Activated naive CD8-positive, alpha-beta T cell treated with anti-CD3 and anti-CD28 coated beads for 36 hours (primary cell): Measurements from ENCODE around the gene CDH16. TPM values are rescaled to one million over a fixed set of nuclear protein-coding genes. Genes with fewer than 3 reads are reported as not detected.
"Not testable (repeated sequence)": the region's sequence is repeated elsewhere in the genome, so short reads cannot be mapped to it uniquely, and the experiment has no call there.

Experiments used
- DNase-seq: peaks from one replicate; pipeline ENCODE4 v3.0.0; 2021
- H3K27ac Mint-ChIP-seq: one replicate; pipeline ENCODE4 v1.8.0; 2022; ENCODE audit warnings: mild to moderate bottlenecking, moderate library complexity, mixed read lengths
- H3K27me3 Mint-ChIP-seq: one replicate; pipeline ENCODE4 v1.8.0; 2022; ENCODE audit warnings: mild to moderate bottlenecking, mixed read lengths
- H3K36me3 Mint-ChIP-seq: one replicate; pipeline ENCODE4 v1.8.0; 2021; ENCODE audit warnings: mild to moderate bottlenecking, mixed read lengths
- H3K4me1 Mint-ChIP-seq: one replicate; pipeline ENCODE4 v1.8.0; 2021; ENCODE audit warnings: mixed read lengths
- H3K4me3 Mint-ChIP-seq: one replicate; pipeline ENCODE4 v1.8.0; 2022; ENCODE audit warnings: mild to moderate bottlenecking, moderate library complexity, mixed read lengths
- H3K9me3 Mint-ChIP-seq: one replicate; pipeline ENCODE4 v1.8.0; 2022; ENCODE audit warnings: mixed read lengths
- total RNA-seq, 2 experiments: library from RNA; stranded (reverse); gene quantifications; one replicate each; pipeline ENCODE4 v1.2.3, GENCODE V29; 2021

The CDH16 gene
- total RNA-seq, 2 experiments from 2014 or later: not detected

- Mint-ChIP-seq H3K4me1 (peaks cover 20% of the 10 kb centered on the region), H3K9me3 (no peaks in the 10 kb centered on the region), H3K27ac (no peak overlapping the region), H3K27me3 (peaks cover 57% of the 10 kb centered on the region), H3K4me3 (no peak overlapping the region), H3K36me3 (no peaks in the 10 kb centered on the region)
- no peak for DNase-seq
These were observed 32.5 kb upstream of the CDH16 start for GRCh38 chr16:66950971-66951790.

GRCh38 chr16:66950437-66950836, 31.8 kb upstream of the CDH16 start:
- peaks cover 20% of the 10 kb centered on the region for H3K4me1 Mint-ChIP-seq
- no peak overlapping the region for H3K4me3 Mint-ChIP-seq

GRCh38 chr16:66949472-66949871, 30.8 kb upstream of the CDH16 start:
- H3K4me3 Mint-ChIP-seq: no peak overlapping the region
- peaks cover 50% of the 10 kb centered on the region for H3K27me3 Mint-ChIP-seq
- H3K4me1 Mint-ChIP-seq: peaks cover 20% of the 10 kb centered on the region
- no peak for DNase-seq
- H3K27ac Mint-ChIP-seq: no peak overlapping the region
- no peaks in the 10 kb centered on the region for H3K36me3 Mint-ChIP-seq
- H3K9me3 Mint-ChIP-seq: no peaks in the 10 kb centered on the region

More at GRCh38 chr16:66950437-66950836, 31.8 kb upstream of the CDH16 start:
- no peak for DNase-seq
- H3K27ac Mint-ChIP-seq: no peak overlapping the region
- H3K9me3 Mint-ChIP-seq: no peaks in the 10 kb centered on the region
- H3K36me3 Mint-ChIP-seq: no peaks in the 10 kb centered on the region
- peaks cover 53% of the 10 kb centered on the region for H3K27me3 Mint-ChIP-seq

- H3K27ac Mint-ChIP-seq: no peak overlapping the region
These were observed 30.1 kb upstream of the CDH16 start for GRCh38 chr16:66948837-66949225.

GRCh38 chr16:66948134-66948836, 29.6 kb upstream of the CDH16 start:
- H3K4me1 Mint-ChIP-seq: peaks cover 20% of the 10 kb centered on the region
- H3K36me3 Mint-ChIP-seq: no peaks in the 10 kb centered on the region
- H3K9me3 Mint-ChIP-seq: no peaks in the 10 kb centered on the region
- no peak overlapping the region for H3K27ac Mint-ChIP-seq
- H3K27me3 Mint-ChIP-seq: peaks cover 41% of the 10 kb centered on the region
- H3K4me3 Mint-ChIP-seq: peak overlapping the region; percentile 83
- DNase-seq: no peak

More at GRCh38 chr16:66948837-66949225, 30.1 kb upstream of the CDH16 start:
- Mint-ChIP-seq H3K27me3 (peaks cover 46% of the 10 kb centered on the region), H3K4me1 (peaks cover 20% of the 10 kb centered on the region), H3K9me3 (no peaks in the 10 kb centered on the region), H3K4me3 (peak overlapping the region; percentile 83), H3K36me3 (no peaks in the 10 kb centered on the region)
- no peak for DNase-seq

GRCh38 chr16:66947302-66948065, 28.8 kb upstream of the CDH16 start:
- no peaks in the 10 kb centered on the region for H3K9me3 Mint-ChIP-seq
- H3K4me1 Mint-ChIP-seq: peaks cover 20% of the 10 kb centered on the region
- H3K27me3 Mint-ChIP-seq: peaks cover 40% of the 10 kb centered on the region
- peak overlapping the region; percentile 83 for H3K4me3 Mint-ChIP-seq
- peaks cover 3% of the 10 kb centered on the region for H3K36me3 Mint-ChIP-seq
- DNase-seq: peak; percentile 81
- H3K27ac Mint-ChIP-seq: no peak overlapping the region

GRCh38 chr16:66946974-66947301, 28.3 kb upstream of the CDH16 start:
- Mint-ChIP-seq H3K27me3 (peaks cover 38% of the 10 kb centered on the region), H3K4me3 (no peak overlapping the region), H3K36me3 (peaks cover 3% of the 10 kb centered on the region), H3K4me1 (peaks cover 20% of the 10 kb centered on the region), H3K27ac (no peak overlapping the region), H3K9me3 (no peaks in the 10 kb centered on the region)
- no peak for DNase-seq

- no peak for DNase-seq
- no peak overlapping the region for H3K4me3 Mint-ChIP-seq
- peaks cover 3% of the 10 kb centered on the region for H3K36me3 Mint-ChIP-seq
- H3K4me1 Mint-ChIP-seq: peaks cover 20% of the 10 kb centered on the region
- H3K27me3 Mint-ChIP-seq: peaks cover 34% of the 10 kb centered on the region
- no peaks in the 10 kb centered on the region for H3K9me3 Mint-ChIP-seq
- no peak overlapping the region for H3K27ac Mint-ChIP-seq
These were observed 27.9 kb upstream of the CDH16 start for GRCh38 chr16:66946541-66946940.

- no peak for DNase-seq
- H3K9me3 Mint-ChIP-seq: no peaks in the 10 kb centered on the region
- no peak overlapping the region for H3K27ac Mint-ChIP-seq
- H3K4me3 Mint-ChIP-seq: no peak overlapping the region
- H3K36me3 Mint-ChIP-seq: peaks cover 3% of the 10 kb centered on the region
- peaks cover 20% of the 10 kb centered on the region for H3K4me1 Mint-ChIP-seq
- peaks cover 28% of the 10 kb centered on the region for H3K27me3 Mint-ChIP-seq
These were observed 27.3 kb upstream of the CDH16 start for GRCh38 chr16:66945939-66946338.

GRCh38 chr16:66944971-66945370, 26.3 kb upstream of the CDH16 start:
- not testable (repeated sequence) for H3K9me3 Mint-ChIP-seq, DNase-seq, H3K36me3 Mint-ChIP-seq, H3K4me3 Mint-ChIP-seq
- peak overlapping the region; percentile 16 for H3K27ac Mint-ChIP-seq
- H3K27me3 Mint-ChIP-seq: peaks cover 21% of the 10 kb centered on the region
- H3K4me1 Mint-ChIP-seq: peaks cover 16% of the 10 kb centered on the region

- no peak overlapping the region for H3K27ac Mint-ChIP-seq
- peaks cover 3% of the 10 kb centered on the region for H3K36me3 Mint-ChIP-seq
These were observed 25.4 kb upstream of the CDH16 start for GRCh38 chr16:66944054-66944441.

GRCh38 chr16:66943426-66944053, 24.9 kb upstream of the CDH16 start:
- H3K9me3 Mint-ChIP-seq: no peaks in the 10 kb centered on the region
- H3K4me1 Mint-ChIP-seq: peaks cover 11% of the 10 kb centered on the region
- no peak overlapping the region for H3K4me3 Mint-ChIP-seq
- no peak overlapping the region for H3K27ac Mint-ChIP-seq
- H3K36me3 Mint-ChIP-seq: peaks cover 3% of the 10 kb centered on the region
- H3K27me3 Mint-ChIP-seq: peaks cover 6% of the 10 kb centered on the region
- no peak for DNase-seq

More at GRCh38 chr16:66944054-66944441, 25.4 kb upstream of the CDH16 start:
- no peak for DNase-seq
- Mint-ChIP-seq H3K4me3 (no peak overlapping the region), H3K27me3 (peaks cover 11% of the 10 kb centered on the region), H3K9me3 (no peaks in the 10 kb centered on the region), H3K4me1 (peaks cover 13% of the 10 kb centered on the region)

GRCh38 chr16:66942981-66943380, 24.3 kb upstream of the CDH16 start:
- peak overlapping the region; percentile 54 for H3K27ac Mint-ChIP-seq
- peaks cover under 1% of the 10 kb centered on the region for H3K27me3 Mint-ChIP-seq

GRCh38 chr16:66940236-66940635, 21.6 kb upstream of the CDH16 start:
- Mint-ChIP-seq H3K4me1 (peaks cover 16% of the 10 kb centered on the region), H3K36me3 (peaks cover 12% of the 10 kb centered on the region), H3K9me3 (no peaks in the 10 kb centered on the region), H3K27ac (no peak overlapping the region), H3K27me3 (no peaks in the 10 kb centered on the region), H3K4me3 (no peak overlapping the region)
- DNase-seq: no peak

More at GRCh38 chr16:66942981-66943380, 24.3 kb upstream of the CDH16 start:
- Mint-ChIP-seq H3K4me3 (no peak overlapping the region), H3K36me3 (peaks cover 3% of the 10 kb centered on the region), H3K9me3 (no peaks in the 10 kb centered on the region), H3K4me1 (peaks cover 5% of the 10 kb centered on the region)
- no peak for DNase-seq

GRCh38 chr16:66939366-66939765, 20.7 kb upstream of the CDH16 start:
- Mint-ChIP-seq H3K4me3 (no peak overlapping the region), H3K4me1 (peaks cover 16% of the 10 kb centered on the region), H3K27ac (no peak overlapping the region), H3K27me3 (no peaks in the 10 kb centered on the region), H3K9me3 (no peaks in the 10 kb centered on the region), H3K36me3 (peaks cover 15% of the 10 kb centered on the region)
- no peak for DNase-seq
